Right lobe of liver (tissue), 6 donors: ENCODE results near the gene PEPD. TPM values are rescaled to one million over a fixed set of nuclear protein-coding genes. Genes with fewer than 3 reads are reported as not detected.

ENCODE experiments used
- ATAC-seq, 4 donors: fragments of 200-7000 bp; cut with Tn5 transposase; one replicate each; pipeline ENCODE4 v1.9.1; 2020; ENCODE audit warnings: mild to moderate bottlenecking in 4 of 4, moderate library complexity in 4 of 4
- DNase-seq, 3 donors: peaks; one replicate each; pipeline ENCODE4 v3.0.0-alpha.2; 2020
- H3K27ac ChIP-seq, 3 donors: fragments of 200-600 bp; one replicate each; pipeline ENCODE4 v1.8.0; 2022
- H3K27me3 ChIP-seq, 2 donors: fragments of 200-600 bp; one replicate each; pipeline ENCODE4 v1.8.0; 2022
- H3K36me3 ChIP-seq, 4 donors: fragments of 200-600 bp; sonication (generic) in 1 of 4; one replicate each; pipeline versions ENCODE4 v1.5.1 to v1.8.0; 2017 to 2022; ENCODE audit warnings: control low read depth in 1 of 4
- H3K4me1 ChIP-seq, 4 donors: fragments of 200-600 bp; sonication (generic) in 1 of 4; one replicate each; pipeline versions ENCODE4 v1.5.1 to v1.8.0; 2017 to 2022; ENCODE audit warnings: control low read depth in 1 of 4
- H3K4me3 ChIP-seq, 3 donors: fragments of 200-600 bp; one replicate each; pipeline ENCODE4 v1.8.0; 2022
- H3K9me3 ChIP-seq, 4 donors: fragments of 200-600 bp; sonication (generic) in 1 of 4; one replicate each; pipeline versions ENCODE4 v1.5.1 to v1.8.0; 2017 to 2022; ENCODE audit warnings: control low read depth in 1 of 4
- POLR2A ChIP-seq: fragments of 450-650 bp; IDR thresholded peaks from one replicate; pipeline ENCODE4 v1.6.1; 2017; ENCODE audit warnings: antibody characterized with exemption, mild to moderate bottlenecking
- WGBS: methylation state at CpG from one replicate; pipeline ENCODE4 v1.1.6; 2018; ENCODE audit warnings: low coverage, low lambda C conversion rate; ENCODE audit not compliant: insufficient coverage; ENCODE audit errors: missing lambda C conversion rate; 5-methylcytosine and 5-hydroxymethylcytosine counted together
- intact Hi-C, 2 donors: fragments of 100-400 bp; cut with DNase I; formaldehyde crosslinking; loops; one replicate each; pipeline versions ENCODE4 v1.11.2 to v1.14.1; 2022
- total RNA-seq, 6 experiments: library from RNA; depleted of rRNA in 2 of 6; stranded (reverse); fragments of >200 nt in 2 of 6; fragmentation: NEBNext Ultra II Directional in 3 of 6; extraction: Animal tissue kit (Norgen Biotek cat#: 25700) in 3 of 6; gene quantifications; one replicate each; pipeline versions ENCODE4 v1.1.0 to v1.2.4, GENCODE V29; 2016 to 2023
- TF ChIP-seq, protein P1 (sequence below), 4 donors: fragments of 200-600 bp in 3 of 4; fragments of 450-650 bp in 1 of 4; IDR thresholded peaks; one replicate each; pipeline versions ENCODE4 v1.5.1 to v1.8.0; 2016 to 2022; ENCODE audit warnings: antibody characterized with exemption in 4 of 4, mild to moderate bottlenecking in 2 of 4
- donor health status: DM: no; HTN: yes; CAD: no.
- donor health status: DM: no; HTN: no; CAD: no.
- donor health status: DM: no; HTN: no; CAD: no.
- donor health status: DM: no; HTN: yes; CAD: no.
- donor health status: DM: no; HTN: yes; CAD: no.

The PEPD gene
- total RNA-seq, 6 experiments from 2014 or later, result 121 to 261 (median 167) TPM

DNA sequence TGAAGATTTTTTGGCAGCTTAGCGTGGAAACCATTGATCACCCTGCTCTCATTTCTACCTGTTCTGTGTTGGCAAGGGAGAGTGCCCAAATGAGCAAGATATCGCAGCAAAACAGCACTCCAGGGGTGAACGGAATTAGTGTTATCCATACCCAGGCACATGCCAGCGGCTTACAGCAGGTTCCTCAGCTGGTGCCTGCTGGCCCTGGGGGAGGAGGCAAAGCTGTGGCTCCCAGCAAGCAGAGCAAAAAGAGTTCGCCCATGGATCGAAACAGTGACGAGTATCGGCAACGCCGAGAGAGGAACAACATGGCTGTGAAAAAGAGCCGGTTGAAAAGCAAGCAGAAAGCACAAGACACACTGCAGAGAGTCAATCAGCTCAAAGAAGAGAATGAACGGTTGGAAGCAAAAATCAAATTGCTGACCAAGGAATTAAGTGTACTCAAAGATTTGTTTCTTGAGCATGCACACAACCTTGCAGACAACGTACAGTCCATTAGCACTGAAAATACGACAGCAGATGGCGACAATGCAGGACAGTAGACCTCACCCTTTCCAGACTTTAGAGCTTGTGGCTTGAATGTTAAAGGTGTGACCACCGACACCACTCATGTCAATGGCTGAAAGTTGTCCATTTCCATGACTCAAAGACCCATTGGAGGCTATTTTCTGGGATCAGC is 142.3 kb downstream of the PEPD start:
- TF ChIP-seq, protein P1, sequence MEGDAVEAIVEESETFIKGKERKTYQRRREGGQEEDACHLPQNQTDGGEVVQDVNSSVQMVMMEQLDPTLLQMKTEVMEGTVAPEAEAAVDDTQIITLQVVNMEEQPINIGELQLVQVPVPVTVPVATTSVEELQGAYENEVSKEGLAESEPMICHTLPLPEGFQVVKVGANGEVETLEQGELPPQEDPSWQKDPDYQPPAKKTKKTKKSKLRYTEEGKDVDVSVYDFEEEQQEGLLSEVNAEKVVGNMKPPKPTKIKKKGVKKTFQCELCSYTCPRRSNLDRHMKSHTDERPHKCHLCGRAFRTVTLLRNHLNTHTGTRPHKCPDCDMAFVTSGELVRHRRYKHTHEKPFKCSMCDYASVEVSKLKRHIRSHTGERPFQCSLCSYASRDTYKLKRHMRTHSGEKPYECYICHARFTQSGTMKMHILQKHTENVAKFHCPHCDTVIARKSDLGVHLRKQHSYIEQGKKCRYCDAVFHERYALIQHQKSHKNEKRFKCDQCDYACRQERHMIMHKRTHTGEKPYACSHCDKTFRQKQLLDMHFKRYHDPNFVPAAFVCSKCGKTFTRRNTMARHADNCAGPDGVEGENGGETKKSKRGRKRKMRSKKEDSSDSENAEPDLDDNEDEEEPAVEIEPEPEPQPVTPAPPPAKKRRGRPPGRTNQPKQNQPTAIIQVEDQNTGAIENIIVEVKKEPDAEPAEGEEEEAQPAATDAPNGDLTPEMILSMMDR (IDR thresholded peaks at IDR 0.05), result peak in 1 of 4 donors; percentile 6
- TF ChIP-seq POLR2A, result no peak
- H3K27ac ChIP-seq, result peak overlapping the region in 2 of 3 donors; percentile 10 to 30
- WGBS, result 47% methylated on average over 14 of the region's 16 CpGs
- H3K9me3 ChIP-seq, result no peaks in the 10 kb centered on the region
- ATAC-seq, result peak; percentile 8 to 42 (median 20)
- peaks cover 0 to 8% (median 3%) of the 10 kb centered on the region in 4 donors for H3K36me3 ChIP-seq
- peak in 2 of 3 donors; percentile 26 to 67 for DNase-seq
- H3K4me3 ChIP-seq, result no peak overlapping the region
- intact Hi-C loops, result no loop called here
- H3K27me3 ChIP-seq, result no peaks in the 10 kb centered on the region
- peaks cover 0 to 65% (median 33%) of the 10 kb centered on the region in 4 donors for H3K4me1 ChIP-seq

DNA sequence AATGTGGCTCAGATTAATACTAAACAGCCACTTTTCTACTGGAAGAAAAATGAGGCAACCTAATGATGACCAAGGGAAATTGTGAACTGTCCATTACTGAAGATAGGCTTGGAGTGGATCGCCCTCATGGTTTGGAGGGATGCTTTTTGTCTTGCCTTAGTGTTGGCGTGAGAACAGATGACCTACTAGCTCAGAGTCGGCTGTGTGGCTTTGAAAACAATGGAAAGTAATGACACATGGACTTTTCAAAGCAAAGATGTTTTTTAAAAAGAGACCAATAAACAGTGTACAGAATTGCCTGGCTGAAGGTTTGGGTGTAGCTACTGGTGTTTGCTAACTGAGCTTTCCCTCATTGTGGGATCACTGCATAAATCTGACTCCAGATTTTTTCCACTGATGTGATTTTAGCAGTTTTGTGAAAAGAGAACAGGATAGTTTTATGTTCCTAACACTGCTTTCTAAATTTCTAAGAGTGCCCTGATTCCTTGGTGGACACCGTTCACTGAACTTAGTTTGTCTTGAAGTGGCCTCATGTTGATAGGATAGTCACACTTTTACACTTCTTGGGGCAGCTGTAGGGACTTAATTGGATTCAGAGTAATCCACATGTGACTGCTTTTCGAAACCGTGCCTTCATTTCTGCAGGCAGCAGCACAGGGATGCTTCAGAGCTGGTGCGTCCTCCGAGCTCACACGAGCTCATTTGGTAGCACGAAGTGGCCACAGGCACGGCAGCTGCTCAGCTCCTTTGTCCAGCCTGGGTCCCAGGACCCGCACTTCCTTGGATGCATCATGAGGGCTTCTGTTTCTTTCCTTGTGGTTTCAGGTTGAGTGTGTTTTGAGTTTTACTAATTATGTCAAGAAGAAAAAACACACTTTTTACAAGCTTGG is 143.8 kb downstream of the PEPD start:
- 84% methylated on average over 11 of the region's 12 CpGs for WGBS
- H3K27me3 ChIP-seq, result no peaks in the 10 kb centered on the region
- H3K4me1 ChIP-seq, result peaks cover 0 to 65% (median 33%) of the 10 kb centered on the region in 4 donors
- peaks cover 0 to 8% (median 3%) of the 10 kb centered on the region in 4 donors for H3K36me3 ChIP-seq
- intact Hi-C loops, result no loop called here
- TF ChIP-seq POLR2A, result no peak
- TF ChIP-seq, protein P1 (IDR thresholded peaks at IDR 0.05), result no peak
- DNase-seq (no peak), ATAC-seq (no peak)
- H3K27ac ChIP-seq, result peak overlapping the region; percentile 52 to 96 (median 95)
- H3K9me3 ChIP-seq, result no peaks in the 10 kb centered on the region
- no peak overlapping the region for H3K4me3 ChIP-seq

DNA sequence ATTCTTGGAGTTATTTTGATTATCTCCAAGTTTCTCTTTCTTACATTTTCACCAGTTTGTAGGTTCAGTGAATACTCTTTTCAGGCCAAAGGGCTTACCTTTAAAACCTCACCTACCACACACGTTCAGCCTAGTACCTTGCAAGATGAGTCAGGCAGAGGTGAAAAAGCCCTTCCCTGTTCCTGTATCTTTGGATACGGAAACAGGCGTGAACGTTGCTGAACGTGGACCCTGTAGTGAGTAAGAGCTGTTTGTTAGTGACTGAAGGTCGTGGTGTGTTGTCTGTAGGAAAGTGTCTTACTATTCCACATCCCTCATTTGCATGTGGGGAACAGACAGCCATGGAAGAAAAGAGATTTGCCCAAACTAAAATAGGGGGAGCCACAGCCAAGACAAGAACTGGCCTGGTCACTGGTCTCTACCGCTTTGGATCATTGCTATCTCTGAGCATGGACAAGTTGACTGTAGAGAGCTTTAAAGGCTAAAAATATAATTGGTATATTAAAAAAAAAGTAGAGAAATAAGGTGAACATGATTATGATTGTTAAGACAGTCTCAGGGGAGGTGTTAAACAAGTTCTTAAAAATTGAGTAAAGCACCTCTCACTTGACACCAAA is 144.5 kb downstream of the PEPD start:
- Histone ChIP-seq H3K27me3 (no peaks in the 10 kb centered on the region), H3K9me3 (no peaks in the 10 kb centered on the region), H3K4me3 (peak overlapping the region in 1 of 3 donors; percentile 22), H3K36me3 (peaks cover 0 to 8% (median 3%) of the 10 kb centered on the region in 4 donors), H3K27ac (peak overlapping the region; percentile 52 to 96 (median 95)), H3K4me1 (peaks cover 0 to 64% (median 32%) of the 10 kb centered on the region in 4 donors)
- no peak for DNase-seq
- intact Hi-C loops, result no loop called here
- peak in 1 of 4 donors; percentile 36 for ATAC-seq
- 40% methylated on average over 7 of the region's 7 CpGs for WGBS
- TF ChIP-seq, protein P1 (IDR thresholded peaks at IDR 0.05), result no peak
- TF ChIP-seq POLR2A, result no peak

DNA sequence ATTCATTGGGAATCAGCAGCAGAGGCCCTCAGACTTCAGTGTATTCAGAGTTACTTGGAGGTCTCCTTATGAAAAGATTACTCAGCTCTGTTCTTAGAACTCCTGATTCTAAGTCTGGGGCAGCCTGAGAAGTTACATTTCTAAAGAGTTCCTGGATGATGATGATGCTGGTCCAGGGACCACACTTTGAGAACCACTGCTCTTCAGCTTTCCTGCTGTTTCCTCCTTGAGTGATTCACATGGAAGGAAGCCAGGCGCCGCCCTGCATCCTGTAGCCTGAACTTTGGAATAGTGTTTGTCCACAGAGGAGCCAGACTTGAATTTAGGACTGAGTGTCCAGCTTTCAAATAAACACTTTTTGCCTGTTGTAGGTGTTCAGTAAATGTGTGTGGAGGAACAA is 145.2 kb downstream of the PEPD start:
- peak; percentile 32 to 52 (median 48) for ATAC-seq
- peak; percentile 83 to 85 (median 85) for DNase-seq
- peaks cover 0 to 58% (median 29%) of the 10 kb centered on the region in 4 donors for H3K4me1 ChIP-seq
- no peaks in the 10 kb centered on the region for H3K9me3 ChIP-seq
- peak overlapping the region in 1 of 3 donors; percentile 22 for H3K4me3 ChIP-seq
- WGBS, result no CpG with 5 or more reads among the region's 2 CpGs
- TF ChIP-seq POLR2A, result peak; percentile 25
- TF ChIP-seq, protein P1 (IDR thresholded peaks at IDR 0.05), result no peak
- no peaks in the 10 kb centered on the region for H3K27me3 ChIP-seq
- H3K27ac ChIP-seq, result peak overlapping the region; percentile 52 to 96 (median 95)
- intact Hi-C loops, result no loop called here
- peaks cover 0 to 8% (median under 1%) of the 10 kb centered on the region in 4 donors for H3K36me3 ChIP-seq
